ENCODE measurements around the gene USH2A.

USH2A gene

DNA sequence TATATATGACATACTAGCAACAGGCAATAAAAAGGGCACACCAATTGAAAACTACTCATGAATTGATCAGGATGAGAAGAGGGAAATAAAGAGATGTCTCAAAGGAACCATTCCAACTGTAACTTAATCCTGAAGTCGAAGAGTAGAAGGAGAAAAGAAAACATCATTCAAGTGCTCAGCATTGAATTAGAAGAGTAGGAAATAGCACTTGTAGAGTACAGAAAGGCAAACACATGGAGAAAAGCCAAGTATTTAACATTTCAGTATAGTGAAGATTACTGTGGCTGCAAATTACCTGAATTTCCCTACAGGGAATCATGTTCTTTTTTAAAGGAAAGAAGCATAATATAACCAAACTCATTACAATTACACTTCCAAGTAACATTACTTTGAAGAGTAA is 651.1 kb downstream of the USH2A start:
- no peak overlapping the region for H3K4me3 ChIP-seq (ENCODE audit: low read length, poor library complexity, severe bottlenecking)

DNA sequence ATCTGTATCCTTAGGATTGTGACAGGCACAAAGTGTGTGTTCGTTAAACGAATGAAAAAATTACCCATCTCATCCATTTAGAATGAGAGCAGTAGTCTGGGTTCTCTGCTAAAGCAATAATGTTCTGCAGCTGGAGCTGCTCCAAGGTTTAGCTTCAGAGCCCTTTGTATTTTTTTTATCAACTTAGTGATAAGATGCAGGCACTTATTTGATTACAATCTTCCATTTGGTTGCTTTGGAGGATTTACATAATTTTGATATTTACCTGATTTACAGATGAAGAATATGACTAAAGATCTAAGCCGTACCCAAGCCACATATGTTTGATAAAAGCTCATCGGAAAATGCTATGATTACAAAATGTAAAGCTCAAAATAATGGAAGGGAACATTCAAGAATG is 654.9 kb downstream of the USH2A start:
- Histone ChIP-seq H4K20me1 (ENCODE audit: insufficient read depth, low read length, poor library complexity, severe bottlenecking) (no peaks in the 10 kb centered on the region), H3K9ac (ENCODE audit: low read depth, low read length, poor library complexity, severe bottlenecking) (no peak overlapping the region), H3K79me2 (ENCODE audit: insufficient read depth, low read length) (no peaks in the 10 kb centered on the region), H3K36me3 (ENCODE audit: insufficient read depth, low read length) (no peaks in the 10 kb centered on the region), H3K27me3 (ENCODE audit: insufficient read depth, low read length, poor library complexity, severe bottlenecking) (no peaks in the 10 kb centered on the region), H3K9me3 (ENCODE audit: insufficient read depth, low read depth, low read length) (no peaks in the 10 kb centered on the region), H3K9me2 (replicated peaks; ENCODE audit: low read depth, low read length) (no peaks in the 10 kb centered on the region), H3K4me3 (ENCODE audit: low read length, poor library complexity, severe bottlenecking) (no peak overlapping the region), H2AFZ (ENCODE audit: low read length) (no peak overlapping the region), H3K4me2 (ENCODE audit: low read depth, low read length, poor library complexity, severe bottlenecking) (no peak overlapping the region), H3K4me1 (ENCODE audit: insufficient read depth, low read length, poor library complexity, severe bottlenecking) (no peaks in the 10 kb centered on the region), H3F3A (ENCODE audit: low read depth) (no peaks in the 10 kb centered on the region)
- TF ChIP-seq, protein P1, sequence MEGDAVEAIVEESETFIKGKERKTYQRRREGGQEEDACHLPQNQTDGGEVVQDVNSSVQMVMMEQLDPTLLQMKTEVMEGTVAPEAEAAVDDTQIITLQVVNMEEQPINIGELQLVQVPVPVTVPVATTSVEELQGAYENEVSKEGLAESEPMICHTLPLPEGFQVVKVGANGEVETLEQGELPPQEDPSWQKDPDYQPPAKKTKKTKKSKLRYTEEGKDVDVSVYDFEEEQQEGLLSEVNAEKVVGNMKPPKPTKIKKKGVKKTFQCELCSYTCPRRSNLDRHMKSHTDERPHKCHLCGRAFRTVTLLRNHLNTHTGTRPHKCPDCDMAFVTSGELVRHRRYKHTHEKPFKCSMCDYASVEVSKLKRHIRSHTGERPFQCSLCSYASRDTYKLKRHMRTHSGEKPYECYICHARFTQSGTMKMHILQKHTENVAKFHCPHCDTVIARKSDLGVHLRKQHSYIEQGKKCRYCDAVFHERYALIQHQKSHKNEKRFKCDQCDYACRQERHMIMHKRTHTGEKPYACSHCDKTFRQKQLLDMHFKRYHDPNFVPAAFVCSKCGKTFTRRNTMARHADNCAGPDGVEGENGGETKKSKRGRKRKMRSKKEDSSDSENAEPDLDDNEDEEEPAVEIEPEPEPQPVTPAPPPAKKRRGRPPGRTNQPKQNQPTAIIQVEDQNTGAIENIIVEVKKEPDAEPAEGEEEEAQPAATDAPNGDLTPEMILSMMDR (conservative IDR thresholded peaks at IDR 0.05; ENCODE audit: low read length), result no peak
- no peak for TF ChIP-seq EZH2phosphoT487 (IDR thresholded peaks at IDR 0.05; ENCODE audit: borderline replicate concordance)

More for the DNA sequence above, 651.1 kb downstream of the USH2A start:
- Histone ChIP-seq H3K27me3 (ENCODE audit: insufficient read depth, low read length, poor library complexity, severe bottlenecking) (no peaks in the 10 kb centered on the region), H3K9me2 (replicated peaks; ENCODE audit: low read depth, low read length) (no peaks in the 10 kb centered on the region), H3F3A (ENCODE audit: low read depth) (no peaks in the 10 kb centered on the region), H2AFZ (ENCODE audit: low read length) (no peak overlapping the region), H3K36me3 (ENCODE audit: insufficient read depth, low read length) (no peaks in the 10 kb centered on the region), H4K20me1 (ENCODE audit: insufficient read depth, low read length, poor library complexity, severe bottlenecking) (no peaks in the 10 kb centered on the region), H3K4me2 (ENCODE audit: low read depth, low read length, poor library complexity, severe bottlenecking) (no peak overlapping the region), H3K4me1 (ENCODE audit: insufficient read depth, low read length, poor library complexity, severe bottlenecking) (no peaks in the 10 kb centered on the region), H3K9me3 (ENCODE audit: insufficient read depth, low read depth, low read length) (no peaks in the 10 kb centered on the region), H3K9ac (ENCODE audit: low read depth, low read length, poor library complexity, severe bottlenecking) (no peak overlapping the region), H3K79me2 (ENCODE audit: insufficient read depth, low read length) (no peaks in the 10 kb centered on the region)
- TF ChIP-seq EZH2phosphoT487 (IDR thresholded peaks at IDR 0.05; ENCODE audit: borderline replicate concordance), result no peak
- TF ChIP-seq, protein P1 (conservative IDR thresholded peaks at IDR 0.05; ENCODE audit: low read length), result no peak

DNA sequence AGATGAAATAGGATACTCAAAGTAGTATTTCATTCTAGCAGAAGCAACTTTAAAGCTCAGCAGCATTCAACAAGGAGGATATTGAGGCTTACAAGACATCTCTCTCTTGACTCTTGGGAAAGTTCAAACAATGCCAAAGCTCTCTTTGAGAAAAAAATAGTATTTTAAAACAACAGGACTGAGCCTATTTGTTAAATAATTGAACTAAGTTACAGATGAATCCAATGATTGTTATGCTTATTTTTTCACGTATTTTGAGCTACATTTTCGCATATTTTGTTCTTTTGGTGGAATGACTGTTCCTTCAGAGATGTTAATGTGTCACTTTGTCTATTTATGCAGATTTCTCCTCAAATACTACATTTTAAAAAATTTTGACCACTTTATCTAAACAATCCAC is 655.5 kb downstream of the USH2A start:
- Histone ChIP-seq H4K20me1 (ENCODE audit: insufficient read depth, low read length, poor library complexity, severe bottlenecking) (no peaks in the 10 kb centered on the region), H3K4me2 (ENCODE audit: low read depth, low read length, poor library complexity, severe bottlenecking) (no peak overlapping the region), H3K4me1 (ENCODE audit: insufficient read depth, low read length, poor library complexity, severe bottlenecking) (no peaks in the 10 kb centered on the region), H3K27me3 (ENCODE audit: insufficient read depth, low read length, poor library complexity, severe bottlenecking) (no peaks in the 10 kb centered on the region), H3K9me2 (replicated peaks; ENCODE audit: low read depth, low read length) (no peaks in the 10 kb centered on the region), H3K4me3 (ENCODE audit: low read length, poor library complexity, severe bottlenecking) (no peak overlapping the region), H3F3A (ENCODE audit: low read depth) (no peaks in the 10 kb centered on the region), H3K9me3 (ENCODE audit: insufficient read depth, low read depth, low read length) (no peaks in the 10 kb centered on the region), H3K9ac (ENCODE audit: low read depth, low read length, poor library complexity, severe bottlenecking) (no peak overlapping the region), H3K79me2 (ENCODE audit: insufficient read depth, low read length) (no peaks in the 10 kb centered on the region), H3K36me3 (ENCODE audit: insufficient read depth, low read length) (no peaks in the 10 kb centered on the region), H2AFZ (ENCODE audit: low read length) (no peak overlapping the region)
- TF ChIP-seq, protein P1 (conservative IDR thresholded peaks at IDR 0.05; ENCODE audit: low read length), result no peak
- no peak for TF ChIP-seq EZH2phosphoT487 (IDR thresholded peaks at IDR 0.05; ENCODE audit: borderline replicate concordance)
